Measurements from ENCODE around the gene ABHD17A. TPM values are rescaled to one million over a fixed set of nuclear protein-coding genes. Genes with fewer than 3 reads are reported as not detected.
A peak's percentile ranks its signal among the peaks of the same experiment; 100 is the strongest.

Gene ABHD17A
- total and polyA plus RNA-seq, 9 of the 15 experiments (the other 6 are each of a cell fraction or from before 2014, with no cell fraction given) = 0.04 to 135 (median 21.8) TPM; not detected in 1

DNA sequence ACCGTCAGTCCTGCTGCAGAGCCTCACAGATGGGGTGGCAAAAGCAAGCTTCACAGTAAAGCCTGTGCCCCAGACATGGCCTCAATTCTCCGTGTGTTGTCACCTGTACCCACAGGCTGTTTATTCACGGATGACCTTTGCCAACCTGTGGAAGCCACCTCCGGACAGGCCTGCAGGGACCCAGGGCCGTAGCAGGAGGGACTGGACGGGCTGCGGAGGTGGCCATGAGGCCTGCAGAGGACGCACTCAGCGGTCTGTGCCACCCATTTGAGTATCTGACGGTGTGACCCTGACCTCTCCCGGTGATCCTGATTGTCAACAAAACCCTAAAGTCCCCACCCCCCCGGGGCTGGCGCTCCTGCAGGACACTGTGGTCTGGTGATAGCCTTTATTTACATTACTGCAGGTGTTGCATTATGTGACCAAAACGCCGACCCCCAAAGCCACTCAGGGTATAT is 14.1 kb downstream of the ABHD17A start (continued):
- TF ChIP-seq NR2C1 (IDR thresholded peaks at IDR 0.05) (0 out of 2 replicates have a peak, but pooled peaks have one; percentile 38), NR2C1 (tag; IDR thresholded peaks at IDR 0.05) (no peak), ARID1B (IDR thresholded peaks at IDR 0.05) (peak; percentile 25; the same call in 1 of the 2 replicates), ZNF79 (CRISPR knock-in tag; IDR thresholded peaks at IDR 0.05; ENCODE audit: low read depth) (no peak), FOXA3 (CRISPR knock-in tag; conservative IDR thresholded peaks at IDR 0.05 in 1 of 2, IDR thresholded peaks at IDR 0.05 in 1 of 2) (peak in 1 of 2 experiments; percentile 36; a peak in 1 of 4 replicates), YY1 (IDR thresholded peaks at IDR 0.05; ENCODE audit: borderline replicate concordance in 1 of 3, control insufficient read depth in 1 of 3, extremely low read depth in 1 of 3, insufficient read depth in 3 of 3, insufficient read length in 1 of 3, insufficient replicate concordance in 2 of 3, low read depth in 1 of 3, low read length in 2 of 3) (peak in 1 of 3 experiments; percentile 12), ESRRA (IDR thresholded peaks at IDR 0.05; ENCODE audit: borderline replicate concordance, low read depth) (0 out of 2 replicates have a peak, but pooled peaks have one; percentile 23)
- TF ChIP-seq, protein P1, sequence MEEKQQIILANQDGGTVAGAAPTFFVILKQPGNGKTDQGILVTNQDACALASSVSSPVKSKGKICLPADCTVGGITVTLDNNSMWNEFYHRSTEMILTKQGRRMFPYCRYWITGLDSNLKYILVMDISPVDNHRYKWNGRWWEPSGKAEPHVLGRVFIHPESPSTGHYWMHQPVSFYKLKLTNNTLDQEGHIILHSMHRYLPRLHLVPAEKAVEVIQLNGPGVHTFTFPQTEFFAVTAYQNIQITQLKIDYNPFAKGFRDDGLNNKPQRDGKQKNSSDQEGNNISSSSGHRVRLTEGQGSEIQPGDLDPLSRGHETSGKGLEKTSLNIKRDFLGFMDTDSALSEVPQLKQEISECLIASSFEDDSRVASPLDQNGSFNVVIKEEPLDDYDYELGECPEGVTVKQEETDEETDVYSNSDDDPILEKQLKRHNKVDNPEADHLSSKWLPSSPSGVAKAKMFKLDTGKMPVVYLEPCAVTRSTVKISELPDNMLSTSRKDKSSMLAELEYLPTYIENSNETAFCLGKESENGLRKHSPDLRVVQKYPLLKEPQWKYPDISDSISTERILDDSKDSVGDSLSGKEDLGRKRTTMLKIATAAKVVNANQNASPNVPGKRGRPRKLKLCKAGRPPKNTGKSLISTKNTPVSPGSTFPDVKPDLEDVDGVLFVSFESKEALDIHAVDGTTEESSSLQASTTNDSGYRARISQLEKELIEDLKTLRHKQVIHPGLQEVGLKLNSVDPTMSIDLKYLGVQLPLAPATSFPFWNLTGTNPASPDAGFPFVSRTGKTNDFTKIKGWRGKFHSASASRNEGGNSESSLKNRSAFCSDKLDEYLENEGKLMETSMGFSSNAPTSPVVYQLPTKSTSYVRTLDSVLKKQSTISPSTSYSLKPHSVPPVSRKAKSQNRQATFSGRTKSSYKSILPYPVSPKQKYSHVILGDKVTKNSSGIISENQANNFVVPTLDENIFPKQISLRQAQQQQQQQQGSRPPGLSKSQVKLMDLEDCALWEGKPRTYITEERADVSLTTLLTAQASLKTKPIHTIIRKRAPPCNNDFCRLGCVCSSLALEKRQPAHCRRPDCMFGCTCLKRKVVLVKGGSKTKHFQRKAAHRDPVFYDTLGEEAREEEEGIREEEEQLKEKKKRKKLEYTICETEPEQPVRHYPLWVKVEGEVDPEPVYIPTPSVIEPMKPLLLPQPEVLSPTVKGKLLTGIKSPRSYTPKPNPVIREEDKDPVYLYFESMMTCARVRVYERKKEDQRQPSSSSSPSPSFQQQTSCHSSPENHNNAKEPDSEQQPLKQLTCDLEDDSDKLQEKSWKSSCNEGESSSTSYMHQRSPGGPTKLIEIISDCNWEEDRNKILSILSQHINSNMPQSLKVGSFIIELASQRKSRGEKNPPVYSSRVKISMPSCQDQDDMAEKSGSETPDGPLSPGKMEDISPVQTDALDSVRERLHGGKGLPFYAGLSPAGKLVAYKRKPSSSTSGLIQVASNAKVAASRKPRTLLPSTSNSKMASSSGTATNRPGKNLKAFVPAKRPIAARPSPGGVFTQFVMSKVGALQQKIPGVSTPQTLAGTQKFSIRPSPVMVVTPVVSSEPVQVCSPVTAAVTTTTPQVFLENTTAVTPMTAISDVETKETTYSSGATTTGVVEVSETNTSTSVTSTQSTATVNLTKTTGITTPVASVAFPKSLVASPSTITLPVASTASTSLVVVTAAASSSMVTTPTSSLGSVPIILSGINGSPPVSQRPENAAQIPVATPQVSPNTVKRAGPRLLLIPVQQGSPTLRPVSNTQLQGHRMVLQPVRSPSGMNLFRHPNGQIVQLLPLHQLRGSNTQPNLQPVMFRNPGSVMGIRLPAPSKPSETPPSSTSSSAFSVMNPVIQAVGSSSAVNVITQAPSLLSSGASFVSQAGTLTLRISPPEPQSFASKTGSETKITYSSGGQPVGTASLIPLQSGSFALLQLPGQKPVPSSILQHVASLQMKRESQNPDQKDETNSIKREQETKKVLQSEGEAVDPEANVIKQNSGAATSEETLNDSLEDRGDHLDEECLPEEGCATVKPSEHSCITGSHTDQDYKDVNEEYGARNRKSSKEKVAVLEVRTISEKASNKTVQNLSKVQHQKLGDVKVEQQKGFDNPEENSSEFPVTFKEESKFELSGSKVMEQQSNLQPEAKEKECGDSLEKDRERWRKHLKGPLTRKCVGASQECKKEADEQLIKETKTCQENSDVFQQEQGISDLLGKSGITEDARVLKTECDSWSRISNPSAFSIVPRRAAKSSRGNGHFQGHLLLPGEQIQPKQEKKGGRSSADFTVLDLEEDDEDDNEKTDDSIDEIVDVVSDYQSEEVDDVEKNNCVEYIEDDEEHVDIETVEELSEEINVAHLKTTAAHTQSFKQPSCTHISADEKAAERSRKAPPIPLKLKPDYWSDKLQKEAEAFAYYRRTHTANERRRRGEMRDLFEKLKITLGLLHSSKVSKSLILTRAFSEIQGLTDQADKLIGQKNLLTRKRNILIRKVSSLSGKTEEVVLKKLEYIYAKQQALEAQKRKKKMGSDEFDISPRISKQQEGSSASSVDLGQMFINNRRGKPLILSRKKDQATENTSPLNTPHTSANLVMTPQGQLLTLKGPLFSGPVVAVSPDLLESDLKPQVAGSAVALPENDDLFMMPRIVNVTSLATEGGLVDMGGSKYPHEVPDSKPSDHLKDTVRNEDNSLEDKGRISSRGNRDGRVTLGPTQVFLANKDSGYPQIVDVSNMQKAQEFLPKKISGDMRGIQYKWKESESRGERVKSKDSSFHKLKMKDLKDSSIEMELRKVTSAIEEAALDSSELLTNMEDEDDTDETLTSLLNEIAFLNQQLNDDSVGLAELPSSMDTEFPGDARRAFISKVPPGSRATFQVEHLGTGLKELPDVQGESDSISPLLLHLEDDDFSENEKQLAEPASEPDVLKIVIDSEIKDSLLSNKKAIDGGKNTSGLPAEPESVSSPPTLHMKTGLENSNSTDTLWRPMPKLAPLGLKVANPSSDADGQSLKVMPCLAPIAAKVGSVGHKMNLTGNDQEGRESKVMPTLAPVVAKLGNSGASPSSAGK (IDR thresholded peaks at IDR 0.05) = no peak
- TF ChIP-seq, protein P2, sequence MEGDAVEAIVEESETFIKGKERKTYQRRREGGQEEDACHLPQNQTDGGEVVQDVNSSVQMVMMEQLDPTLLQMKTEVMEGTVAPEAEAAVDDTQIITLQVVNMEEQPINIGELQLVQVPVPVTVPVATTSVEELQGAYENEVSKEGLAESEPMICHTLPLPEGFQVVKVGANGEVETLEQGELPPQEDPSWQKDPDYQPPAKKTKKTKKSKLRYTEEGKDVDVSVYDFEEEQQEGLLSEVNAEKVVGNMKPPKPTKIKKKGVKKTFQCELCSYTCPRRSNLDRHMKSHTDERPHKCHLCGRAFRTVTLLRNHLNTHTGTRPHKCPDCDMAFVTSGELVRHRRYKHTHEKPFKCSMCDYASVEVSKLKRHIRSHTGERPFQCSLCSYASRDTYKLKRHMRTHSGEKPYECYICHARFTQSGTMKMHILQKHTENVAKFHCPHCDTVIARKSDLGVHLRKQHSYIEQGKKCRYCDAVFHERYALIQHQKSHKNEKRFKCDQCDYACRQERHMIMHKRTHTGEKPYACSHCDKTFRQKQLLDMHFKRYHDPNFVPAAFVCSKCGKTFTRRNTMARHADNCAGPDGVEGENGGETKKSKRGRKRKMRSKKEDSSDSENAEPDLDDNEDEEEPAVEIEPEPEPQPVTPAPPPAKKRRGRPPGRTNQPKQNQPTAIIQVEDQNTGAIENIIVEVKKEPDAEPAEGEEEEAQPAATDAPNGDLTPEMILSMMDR (IDR thresholded peaks at IDR 0.05 in 2 of 3, conservative IDR thresholded peaks at IDR 0.05 in 1 of 3; ENCODE audit: insufficient read depth in 2 of 3, low read depth in 1 of 3, low read length in 3 of 3) = peak in 2 of 3 experiments; percentile 49 to 54; a peak in 4 of 6 replicates
- TF ChIP-seq, protein P3, sequence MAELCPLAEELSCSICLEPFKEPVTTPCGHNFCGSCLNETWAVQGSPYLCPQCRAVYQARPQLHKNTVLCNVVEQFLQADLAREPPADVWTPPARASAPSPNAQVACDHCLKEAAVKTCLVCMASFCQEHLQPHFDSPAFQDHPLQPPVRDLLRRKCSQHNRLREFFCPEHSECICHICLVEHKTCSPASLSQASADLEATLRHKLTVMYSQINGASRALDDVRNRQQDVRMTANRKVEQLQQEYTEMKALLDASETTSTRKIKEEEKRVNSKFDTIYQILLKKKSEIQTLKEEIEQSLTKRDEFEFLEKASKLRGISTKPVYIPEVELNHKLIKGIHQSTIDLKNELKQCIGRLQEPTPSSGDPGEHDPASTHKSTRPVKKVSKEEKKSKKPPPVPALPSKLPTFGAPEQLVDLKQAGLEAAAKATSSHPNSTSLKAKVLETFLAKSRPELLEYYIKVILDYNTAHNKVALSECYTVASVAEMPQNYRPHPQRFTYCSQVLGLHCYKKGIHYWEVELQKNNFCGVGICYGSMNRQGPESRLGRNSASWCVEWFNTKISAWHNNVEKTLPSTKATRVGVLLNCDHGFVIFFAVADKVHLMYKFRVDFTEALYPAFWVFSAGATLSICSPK (IDR thresholded peaks at IDR 0.05; ENCODE audit: borderline replicate concordance) = no peak

Data from K562 (cell line).